ENCODE data around the gene ARHGAP4.

The ARHGAP4 gene

GRCh38 chrX:153927922-153928760 is 2.1 kb upstream of the ARHGAP4 start:
- H3K27ac ChIP-seq (replicated peaks) = peak overlapping the region; percentile 100
- no peaks in the 10 kb centered on the region for H3K27me3 ChIP-seq (ENCODE audit: insufficient read depth, poor library complexity, severe bottlenecking)
- DNase-seq (ENCODE audit: low read depth in 1 of 2, low spot score in 1 of 2) = peak; percentile 88 to 93
- TF ChIP-seq POLR2AphosphoS5 (IDR thresholded peaks at IDR 0.05; ENCODE audit: low read depth) = peak; percentile 66
- TF ChIP-seq CTCF (IDR thresholded peaks at IDR 0.05; ENCODE audit: insufficient read depth, low read length) = no peak
- H3K4me3 ChIP-seq (replicated peaks; ENCODE audit: insufficient read depth, low read length) = peak overlapping the region; percentile 44

DNA sequence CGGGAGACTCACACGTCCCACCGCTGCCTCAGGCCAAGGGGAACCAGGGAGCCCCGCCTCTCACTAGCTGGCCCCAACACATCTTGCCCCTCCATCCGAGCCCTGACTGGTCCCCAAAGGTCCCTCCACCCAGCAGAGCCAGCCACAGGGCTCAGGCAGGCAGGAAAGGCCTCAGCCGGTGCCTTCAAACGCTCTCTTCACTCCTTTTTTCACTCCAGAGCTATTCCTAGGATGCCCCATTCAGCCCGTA is 1.5 kb upstream of the ARHGAP4 start:
- H3K4me3 ChIP-seq (replicated peaks; ENCODE audit: insufficient read depth, low read length) = peak overlapping the region; percentile 44
- H3K27ac ChIP-seq (replicated peaks) = peak overlapping the region; percentile 100
- TF ChIP-seq CTCF (IDR thresholded peaks at IDR 0.05; ENCODE audit: insufficient read depth, low read length) (no peak), REST (IDR thresholded peaks at IDR 0.05; ENCODE audit: insufficient replicate concordance, low read depth) (no peak), SPI1 (IDR thresholded peaks at IDR 0.05; ENCODE audit: borderline replicate concordance, low read depth) (no peak), GABPA (IDR thresholded peaks at IDR 0.05; ENCODE audit: low read depth) (no peak), POLR2AphosphoS5 (IDR thresholded peaks at IDR 0.05; ENCODE audit: low read depth) (no peak)
- no peaks in the 10 kb centered on the region for H3K27me3 ChIP-seq (ENCODE audit: insufficient read depth, poor library complexity, severe bottlenecking)
- no peak for DNase-seq (ENCODE audit: low read depth in 1 of 2, low spot score in 1 of 2)

DNA sequence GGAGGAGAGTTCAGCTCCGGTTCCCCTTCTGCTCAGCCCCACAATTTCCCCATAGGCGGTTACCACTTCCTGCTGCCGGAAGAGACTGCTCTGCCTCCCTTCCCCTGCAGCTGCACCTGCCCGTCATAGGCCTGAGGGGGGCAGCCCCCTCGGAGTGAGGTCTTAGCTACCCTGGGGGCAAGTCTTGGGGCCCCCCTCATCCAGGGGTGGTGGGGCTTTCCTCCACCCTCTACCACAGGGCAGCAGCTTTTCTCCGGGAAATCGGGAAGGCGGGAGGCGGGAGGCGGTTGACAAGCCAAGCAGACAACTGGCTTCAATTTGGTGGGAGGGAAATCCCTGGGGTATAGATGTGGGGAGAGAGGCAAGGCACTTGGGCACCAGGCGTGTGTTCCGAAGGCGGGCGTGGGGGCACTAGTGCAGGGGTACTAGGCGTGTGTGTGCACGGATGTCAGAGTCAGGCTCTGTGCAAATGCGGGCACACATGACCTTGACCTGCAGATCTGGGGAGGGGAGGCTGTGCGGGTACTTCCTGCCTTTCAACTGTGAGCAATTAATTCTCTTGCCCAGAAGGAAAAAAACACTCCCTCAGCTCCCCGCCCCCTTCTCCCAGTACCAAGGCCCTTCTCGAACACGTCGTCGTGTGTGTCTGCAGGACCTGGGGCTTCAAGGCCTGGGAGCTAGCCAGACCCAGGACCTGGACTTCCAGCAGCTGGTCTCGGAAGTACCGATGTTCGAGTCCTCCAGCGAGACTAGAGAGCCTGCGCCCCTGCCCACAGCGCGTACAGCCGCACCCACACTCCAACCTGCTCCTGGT is 1.0 kb upstream of the ARHGAP4 start:
- TF ChIP-seq SPI1 (IDR thresholded peaks at IDR 0.05; ENCODE audit: borderline replicate concordance, low read depth) = peak; percentile 73; the same call in 1 of the 2 replicates
- peak; percentile 50 for TF ChIP-seq REST (IDR thresholded peaks at IDR 0.05; ENCODE audit: insufficient replicate concordance, low read depth)
- no peak for TF ChIP-seq CTCF (IDR thresholded peaks at IDR 0.05; ENCODE audit: insufficient read depth, low read length)
- peak; percentile 99 for TF ChIP-seq POLR2AphosphoS5 (IDR thresholded peaks at IDR 0.05; ENCODE audit: low read depth)
- peak; percentile 61 for TF ChIP-seq GABPA (IDR thresholded peaks at IDR 0.05; ENCODE audit: low read depth)
- Histone ChIP-seq H3K4me3 (replicated peaks; ENCODE audit: insufficient read depth, low read length) (peak overlapping the region; percentile 59), H3K27me3 (ENCODE audit: insufficient read depth, poor library complexity, severe bottlenecking) (no peaks in the 10 kb centered on the region), H3K27ac (replicated peaks) (peak overlapping the region; percentile 100)
- DNase-seq (ENCODE audit: low read depth in 1 of 2, low spot score in 1 of 2) = peak; percentile 71 to 98
